ENCODE results near the gene ZRANB3.
A peak's percentile ranks its signal among the peaks of the same experiment; 100 is the strongest.
"Not testable (repeated sequence)": the region's sequence is repeated elsewhere in the genome, so short reads cannot be mapped to it uniquely, and the experiment has no call there.

Gene ZRANB3

GRCh38 chr2:135530313-135531230, at the start of gene ZRANB3:
TSS of gene ZRANB3 (minus strand) at chr2:135531218.
- H3K4me1 Mint-ChIP-seq = peaks cover 10% of the 10 kb centered on the region
- H3K9me3 Mint-ChIP-seq = no peaks in the 10 kb centered on the region
- peak; percentile 70 for ATAC-seq (ENCODE audit: low read depth)
- H3K36me3 Mint-ChIP-seq = no peaks in the 10 kb centered on the region
- H3K27ac Mint-ChIP-seq = no peak within 1 kb of the TSS
- H3K4me3 Mint-ChIP-seq = no peak within 1 kb of the TSS
- DNase-seq (ENCODE audit: low spot score in 2 of 2) = peak; percentile 78 to 93
- no peaks in the 10 kb centered on the region for H3K27me3 Mint-ChIP-seq

- Mint-ChIP-seq H3K4me3 (no peak overlapping the region), H3K4me1 (peaks cover 6% of the 10 kb centered on the region), H3K27ac (no peak overlapping the region), H3K9me3 (no peaks in the 10 kb centered on the region), H3K27me3 (no peaks in the 10 kb centered on the region), H3K36me3 (peaks cover 13% of the 10 kb centered on the region)
- no peak for DNase-seq (ENCODE audit: low spot score in 2 of 2)
- ATAC-seq (ENCODE audit: low read depth) = no peak
Measured at GRCh38 chr2:135573620-135574019, 42.6 kb upstream of the ZRANB3 start.

GRCh38 chr2:135570884-135571283, 39.9 kb upstream of the ZRANB3 start:
- Mint-ChIP-seq H3K27ac (no peak overlapping the region), H3K4me1 (no peaks in the 10 kb centered on the region), H3K36me3 (peaks cover 13% of the 10 kb centered on the region), H3K4me3 (no peak overlapping the region), H3K27me3 (no peaks in the 10 kb centered on the region), H3K9me3 (no peaks in the 10 kb centered on the region)
- ATAC-seq (ENCODE audit: low read depth) (no peak), DNase-seq (ENCODE audit: low spot score in 2 of 2) (no peak)

- no peak for ATAC-seq (ENCODE audit: low read depth)
- Mint-ChIP-seq H3K9me3 (no peaks in the 10 kb centered on the region), H3K27me3 (no peaks in the 10 kb centered on the region), H3K4me1 (peaks cover 2% of the 10 kb centered on the region), H3K36me3 (peaks cover 5% of the 10 kb centered on the region), H3K27ac (no peak overlapping the region), H3K4me3 (no peak overlapping the region)
- no peak for DNase-seq (ENCODE audit: low spot score in 2 of 2)
Measured at GRCh38 chr2:135563793-135564192, 32.8 kb upstream of the ZRANB3 start.

GRCh38 chr2:135561925-135562324, 30.9 kb upstream of the ZRANB3 start:
- no peaks in the 10 kb centered on the region for H3K9me3 Mint-ChIP-seq
- DNase-seq (ENCODE audit: low spot score in 2 of 2) = no peak
- H3K36me3 Mint-ChIP-seq = peaks cover 5% of the 10 kb centered on the region
- no peak overlapping the region for H3K4me3 Mint-ChIP-seq
- H3K27me3 Mint-ChIP-seq = no peaks in the 10 kb centered on the region
- H3K27ac Mint-ChIP-seq = no peak overlapping the region
- H3K4me1 Mint-ChIP-seq = peaks cover 6% of the 10 kb centered on the region
- ATAC-seq (ENCODE audit: low read depth) = no peak

- ATAC-seq (ENCODE audit: low read depth) (no peak), DNase-seq (ENCODE audit: low spot score in 2 of 2) (no peak)
- H3K27me3 Mint-ChIP-seq = no peaks in the 10 kb centered on the region
- H3K9me3 Mint-ChIP-seq = no peaks in the 10 kb centered on the region
- no peak overlapping the region for H3K27ac Mint-ChIP-seq
- H3K4me3 Mint-ChIP-seq = no peak overlapping the region
- peaks cover 8% of the 10 kb centered on the region for H3K4me1 Mint-ChIP-seq
- peaks cover 3% of the 10 kb centered on the region for H3K36me3 Mint-ChIP-seq
Measured at GRCh38 chr2:135557530-135557929, 26.5 kb upstream of the ZRANB3 start.

- H3K4me3 Mint-ChIP-seq = no peak overlapping the region
- peaks cover 3% of the 10 kb centered on the region for H3K36me3 Mint-ChIP-seq
- H3K27ac Mint-ChIP-seq = no peak overlapping the region
- ATAC-seq (ENCODE audit: low read depth) (no peak), DNase-seq (ENCODE audit: low spot score in 2 of 2) (no peak)
- H3K4me1 Mint-ChIP-seq = peaks cover 8% of the 10 kb centered on the region
- no peaks in the 10 kb centered on the region for H3K9me3 Mint-ChIP-seq
- H3K27me3 Mint-ChIP-seq = no peaks in the 10 kb centered on the region
Measured at GRCh38 chr2:135555311-135555710, 24.3 kb upstream of the ZRANB3 start.

- Mint-ChIP-seq H3K4me1 (peaks cover 10% of the 10 kb centered on the region), H3K9me3 (no peaks in the 10 kb centered on the region), H3K27ac (no peak overlapping the region), H3K36me3 (peaks cover 3% of the 10 kb centered on the region), H3K27me3 (no peaks in the 10 kb centered on the region), H3K4me3 (no peak overlapping the region)
- DNase-seq (ENCODE audit: low spot score in 2 of 2) = no peak
- no peak for ATAC-seq (ENCODE audit: low read depth)
Measured at GRCh38 chr2:135552887-135553286, 21.9 kb upstream of the ZRANB3 start.

- H3K36me3 Mint-ChIP-seq = peaks cover 3% of the 10 kb centered on the region
- no peaks in the 10 kb centered on the region for H3K27me3 Mint-ChIP-seq
- ATAC-seq (ENCODE audit: low read depth) = no peak
- no peak overlapping the region for H3K27ac Mint-ChIP-seq
- no peak overlapping the region for H3K4me3 Mint-ChIP-seq
- H3K4me1 Mint-ChIP-seq = peaks cover 7% of the 10 kb centered on the region
- no peak for DNase-seq (ENCODE audit: low spot score in 2 of 2)
- H3K9me3 Mint-ChIP-seq = no peaks in the 10 kb centered on the region
Measured at GRCh38 chr2:135551356-135551755, 20.3 kb upstream of the ZRANB3 start.

- peaks cover 2% of the 10 kb centered on the region for H3K36me3 Mint-ChIP-seq
- H3K27me3 Mint-ChIP-seq = no peaks in the 10 kb centered on the region
- no peak overlapping the region for H3K4me3 Mint-ChIP-seq
- H3K27ac Mint-ChIP-seq = no peak overlapping the region
- no peak for ATAC-seq (ENCODE audit: low read depth)
- no peak for DNase-seq (ENCODE audit: low spot score in 2 of 2)
- H3K9me3 Mint-ChIP-seq = no peaks in the 10 kb centered on the region
- peaks cover 15% of the 10 kb centered on the region for H3K4me1 Mint-ChIP-seq
Measured at GRCh38 chr2:135547311-135547710, 16.3 kb upstream of the ZRANB3 start.

GRCh38 chr2:135546436-135546835, 15.4 kb upstream of the ZRANB3 start:
- Mint-ChIP-seq H3K36me3 (peaks cover 2% of the 10 kb centered on the region), H3K9me3 (no peaks in the 10 kb centered on the region), H3K27me3 (no peaks in the 10 kb centered on the region), H3K4me3 (no peak overlapping the region), H3K4me1 (peaks cover 16% of the 10 kb centered on the region), H3K27ac (no peak overlapping the region)
- DNase-seq (ENCODE audit: low spot score in 2 of 2) (no peak), ATAC-seq (ENCODE audit: low read depth) (no peak)

- H3K27me3 Mint-ChIP-seq; H3K27ac Mint-ChIP-seq; H3K9me3 Mint-ChIP-seq; DNase-seq (ENCODE audit: low spot score in 2 of 2); H3K4me3 Mint-ChIP-seq; H3K36me3 Mint-ChIP-seq; ATAC-seq (ENCODE audit: low read depth): not testable (repeated sequence)
- peaks cover 12% of the 10 kb centered on the region for H3K4me1 Mint-ChIP-seq
Measured at GRCh38 chr2:135533545-135533944, 2.5 kb upstream of the ZRANB3 start.

- no peak for ATAC-seq (ENCODE audit: low read depth)
- Mint-ChIP-seq H3K27ac (no peak overlapping the region), H3K4me3 (peak overlapping the region; percentile 46)
Measured at GRCh38 chr2:135532581-135532980, 1.6 kb upstream of the ZRANB3 start.

GRCh38 chr2:135531231-135532197, 496 bp upstream of the ZRANB3 start, which contains the start of gene R3HDM1:
TSS of gene R3HDM1 (plus strand) at chr2:135531484. CDS start at chr2:135604846, 73,362 bp downstream.
- no peak within 1 kb of the TSS for H3K27ac Mint-ChIP-seq
- ATAC-seq (ENCODE audit: low read depth) (peak; percentile 74), DNase-seq (ENCODE audit: low spot score in 2 of 2) (peak; percentile 86 to 96)
- no peaks in the 10 kb centered on the region for H3K27me3 Mint-ChIP-seq
- peaks cover 12% of the 10 kb centered on the region for H3K4me1 Mint-ChIP-seq
- H3K4me3 Mint-ChIP-seq = no peak within 1 kb of the TSS
- no peaks in the 10 kb centered on the region for H3K9me3 Mint-ChIP-seq
- no peaks in the 10 kb centered on the region for H3K36me3 Mint-ChIP-seq

More at GRCh38 chr2:135532581-135532980, 1.6 kb upstream of the ZRANB3 start:
- Mint-ChIP-seq H3K9me3 (no peaks in the 10 kb centered on the region), H3K27me3 (no peaks in the 10 kb centered on the region), H3K4me1 (peaks cover 12% of the 10 kb centered on the region), H3K36me3 (no peaks in the 10 kb centered on the region)
- no peak for DNase-seq (ENCODE audit: low spot score in 2 of 2)
